Stimulated activated CD4-positive, alpha-beta T cell treated with anti-CD3 and anti-CD28 coated beads, TNF-alpha, amount 100 ng/mL, for 1 hour (primary cell): ENCODE results near the gene P2RX5.
"Not testable (repeated sequence)": the region's sequence is repeated elsewhere in the genome, so short reads cannot be mapped to it uniquely, and the experiment has no call there.

Experiments
- DNase-seq, 3 donors: peaks; one replicate each; pipeline ENCODE4 v3.0.0-alpha.2; 2020; ENCODE audit warnings: low read depth in 3 of 3, low spot score in 1 of 3

Gene P2RX5

DNA sequence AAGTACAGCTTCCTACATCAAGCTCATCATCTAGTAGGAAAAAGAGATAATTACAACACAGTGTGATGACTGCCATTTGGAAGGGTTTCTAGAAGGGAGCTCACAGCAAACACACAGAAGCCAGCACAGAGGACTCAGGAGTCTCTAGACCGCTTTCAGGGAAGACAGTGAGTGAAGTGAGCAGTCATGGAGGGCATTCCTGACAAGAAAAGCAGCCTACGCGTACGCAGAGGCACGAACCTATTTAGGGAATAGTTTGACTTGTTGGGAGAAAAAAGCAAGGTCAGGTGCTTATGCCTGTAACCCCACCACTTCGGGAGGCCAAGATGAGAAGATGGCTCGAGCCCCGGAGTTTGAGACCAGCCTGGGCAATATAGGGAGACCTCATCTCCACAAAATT, 19.3 kb upstream of the P2RX5 start:
- DNase-seq: no peak

DNA sequence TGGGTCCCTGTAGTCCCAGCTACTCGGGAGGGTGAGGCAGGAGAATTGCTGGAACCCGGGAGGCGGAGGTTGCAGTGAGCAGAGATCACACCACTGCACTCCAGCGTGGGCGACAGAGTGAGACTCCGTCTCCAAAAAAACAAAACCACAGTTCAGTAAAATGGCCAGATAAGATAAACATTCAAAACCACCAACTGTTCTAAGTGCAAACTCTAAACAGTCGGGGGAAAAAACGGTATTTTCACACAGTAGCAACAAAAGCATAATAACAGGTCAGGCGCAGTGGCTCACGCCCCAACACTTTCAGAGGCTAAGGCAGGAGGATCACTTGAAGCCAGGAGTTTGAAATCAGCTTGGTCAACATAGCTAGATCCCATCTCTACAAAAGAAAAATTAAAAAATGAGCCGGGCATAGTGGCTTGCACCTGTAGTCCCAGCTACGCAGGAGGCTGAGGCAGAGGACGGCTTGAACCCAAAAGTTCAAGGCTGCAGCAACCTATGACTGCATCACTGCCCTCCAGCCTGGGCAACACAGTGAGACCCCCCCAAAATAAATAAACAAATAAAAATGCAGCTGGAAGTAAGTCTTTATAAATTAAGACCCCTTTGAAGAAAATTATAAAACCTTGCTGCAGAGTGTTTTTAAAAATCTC, 17.0 kb upstream of the P2RX5 start:
- no peak for DNase-seq

DNA sequence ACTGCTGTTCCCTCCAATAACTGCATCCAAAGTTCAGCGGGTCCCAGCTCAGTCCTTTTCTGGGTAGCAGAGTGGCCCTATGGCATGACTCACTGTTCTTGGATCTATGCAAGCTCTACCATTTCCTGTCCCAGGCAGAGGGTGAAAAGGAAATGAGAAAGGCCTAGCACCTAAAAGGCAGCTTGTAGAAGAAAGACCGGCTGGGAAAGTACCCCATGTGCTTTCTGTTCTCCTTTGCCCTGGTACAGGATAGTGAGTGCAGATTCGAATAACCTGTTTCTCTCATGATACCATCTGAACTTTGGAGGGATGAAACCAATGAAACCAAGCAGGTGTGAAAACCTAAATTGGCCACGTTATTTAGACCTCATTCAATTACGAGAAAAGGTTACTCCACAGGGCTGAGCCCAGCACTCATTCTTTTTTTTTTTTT, 15.0 kb upstream of the P2RX5 start:
- DNase-seq: peak; percentile 14 to 55 (median 46)

DNA sequence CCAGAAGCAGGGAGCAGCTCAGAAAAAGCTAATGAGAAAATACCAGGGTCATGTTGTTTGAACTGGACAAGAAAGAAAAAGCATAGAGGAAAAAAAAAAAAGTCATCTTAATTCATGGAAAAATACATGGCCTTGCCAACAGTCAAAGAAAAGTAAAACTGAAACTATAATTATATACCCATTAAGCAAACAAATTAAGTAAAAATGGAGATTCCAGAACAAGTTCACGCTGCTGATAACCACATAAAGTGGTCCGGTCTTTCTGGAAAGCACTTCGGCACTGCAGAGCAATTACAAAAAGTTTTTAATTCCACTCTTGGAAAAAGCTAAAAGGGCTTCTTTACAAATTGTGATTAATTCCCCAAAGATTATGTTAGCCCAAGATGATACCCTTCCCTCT, 12.4 kb upstream of the P2RX5 start:
- no peak for DNase-seq

DNA sequence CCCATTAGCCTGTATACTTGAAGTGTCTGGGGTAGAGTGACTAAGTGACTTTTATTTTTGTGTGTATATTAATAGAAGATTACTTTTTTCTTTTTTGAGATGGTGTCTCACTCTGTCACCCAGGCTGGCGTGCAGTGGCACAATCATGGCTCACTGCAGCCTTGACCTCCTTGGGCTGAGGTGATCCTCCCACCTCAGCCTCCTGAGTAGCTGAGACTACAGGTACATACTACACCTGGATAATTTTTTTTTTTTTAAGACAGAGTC, 9.7 kb upstream of the P2RX5 start:
- DNase-seq: not testable (repeated sequence)

DNA sequence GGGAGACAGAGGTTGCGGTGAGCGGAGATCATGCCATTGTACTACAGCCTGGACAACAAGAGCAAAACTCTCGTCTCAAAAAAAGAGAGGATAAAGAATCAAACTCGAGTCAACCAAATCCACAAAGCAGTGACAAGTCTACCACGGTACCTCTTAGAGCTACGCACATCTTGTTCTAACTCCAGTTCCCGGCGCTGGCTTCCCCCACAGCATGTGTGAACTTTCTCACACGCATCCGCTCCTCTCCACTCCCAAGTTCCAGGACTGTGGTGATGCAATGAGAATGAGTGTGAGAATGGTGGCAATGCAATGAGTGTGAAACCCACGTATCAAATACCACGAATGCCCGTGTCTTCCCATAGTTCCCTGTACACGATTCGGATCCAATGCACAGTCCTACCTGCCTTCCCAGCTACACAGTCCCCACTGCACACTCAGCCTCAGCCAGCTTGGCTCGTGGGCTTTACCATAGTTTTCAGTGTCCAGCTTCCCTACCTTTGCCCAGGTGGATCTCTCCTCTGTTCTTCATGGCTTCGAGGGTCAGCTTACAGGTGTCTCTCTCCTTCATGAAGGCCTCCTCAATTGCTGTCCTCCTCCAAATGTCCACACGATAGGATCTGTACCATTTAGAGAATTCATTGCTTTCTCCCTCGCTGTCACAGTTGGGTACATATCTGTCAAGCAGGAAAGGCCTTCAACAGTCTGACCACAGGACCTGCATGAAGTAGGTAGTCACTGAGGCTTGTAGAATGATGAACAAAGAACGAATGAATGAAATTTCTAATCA, 9.2 kb upstream of the P2RX5 start:
- no peak for DNase-seq

DNA sequence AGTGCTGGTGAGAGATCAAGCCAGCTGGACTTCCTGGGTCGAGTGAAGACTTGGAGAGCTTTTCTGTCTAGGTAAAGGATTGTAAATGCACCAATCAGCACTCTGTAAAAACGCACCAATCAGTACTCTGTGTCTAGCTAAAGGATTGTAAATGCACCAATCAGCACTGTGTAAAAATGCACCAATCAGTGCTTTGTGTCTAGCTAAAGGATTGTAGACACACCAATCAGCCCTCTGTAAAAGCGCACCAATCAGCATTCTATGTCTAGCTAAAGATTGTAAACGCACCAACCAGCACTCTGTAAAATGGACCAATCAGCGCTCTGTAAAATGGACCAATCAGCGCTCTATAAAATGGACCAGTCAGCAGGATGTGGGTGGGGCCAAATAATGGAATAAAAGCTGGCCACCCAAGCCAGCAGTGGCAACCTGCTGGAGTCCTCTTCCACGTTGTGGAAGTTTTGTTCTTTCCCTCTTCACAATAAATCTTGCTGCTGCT, 6.1 kb upstream of the P2RX5 start:
- DNase-seq: not testable (repeated sequence)

DNA sequence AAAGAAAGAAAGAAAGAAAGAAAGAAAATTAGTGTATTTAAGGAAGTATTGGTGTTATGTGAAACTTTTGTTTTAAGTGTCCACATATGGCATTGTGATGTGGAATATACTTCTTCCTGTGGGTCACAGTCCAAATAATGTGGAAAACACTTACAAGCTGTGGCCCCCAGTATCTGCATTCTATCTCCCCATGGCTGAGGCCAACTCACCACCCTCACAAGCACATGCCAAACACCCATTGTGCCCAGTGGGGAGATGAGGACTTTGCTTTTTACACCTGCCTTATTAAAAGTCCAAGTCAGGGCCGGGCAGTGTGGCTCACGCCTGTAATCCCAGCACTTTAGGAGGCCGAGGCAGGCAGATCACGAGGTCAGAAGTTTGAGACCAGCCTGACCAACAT, 4.0 kb upstream of the P2RX5 start:
- no peak for DNase-seq

DNA sequence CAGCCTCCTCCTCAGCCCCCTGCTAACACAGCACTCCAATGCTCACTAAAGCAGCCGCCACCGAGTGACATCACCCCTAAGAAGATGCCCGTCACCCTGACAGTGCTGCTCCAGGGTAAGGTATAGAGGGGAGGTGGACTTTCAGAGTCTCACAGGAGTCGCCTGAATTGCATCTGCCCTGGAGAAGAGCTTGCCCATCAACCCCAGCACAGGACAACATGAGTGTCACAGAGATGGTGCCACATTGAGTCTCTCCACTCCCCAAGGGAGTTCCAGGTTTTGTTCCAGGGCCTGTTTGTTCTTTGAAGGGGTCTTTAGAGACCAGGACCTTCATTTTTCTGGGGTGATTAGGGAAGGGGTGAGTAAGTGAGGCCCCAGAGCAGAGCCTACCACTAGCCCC, 2.2 kb upstream of the P2RX5 start:
- no peak for DNase-seq

DNA sequence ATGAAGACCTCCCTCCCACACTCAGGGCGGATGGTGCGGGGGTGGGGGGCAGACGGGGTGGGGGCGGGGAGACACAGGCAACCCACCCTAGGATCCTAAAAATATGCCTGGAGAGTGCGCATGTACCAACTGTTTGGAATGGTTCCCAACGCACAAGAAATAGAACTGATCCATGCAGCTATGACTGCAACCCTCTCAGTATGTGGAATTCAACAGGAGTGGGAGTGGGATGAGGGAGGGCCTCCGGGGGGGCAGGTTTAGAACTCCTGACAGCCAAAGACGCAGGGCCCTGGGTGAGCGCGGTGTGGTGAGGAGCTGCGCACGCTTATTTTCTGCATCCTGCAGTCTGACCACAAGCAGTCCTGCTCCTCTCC, 1.1 kb upstream of the P2RX5 start:
- DNase-seq: no peak

DNA sequence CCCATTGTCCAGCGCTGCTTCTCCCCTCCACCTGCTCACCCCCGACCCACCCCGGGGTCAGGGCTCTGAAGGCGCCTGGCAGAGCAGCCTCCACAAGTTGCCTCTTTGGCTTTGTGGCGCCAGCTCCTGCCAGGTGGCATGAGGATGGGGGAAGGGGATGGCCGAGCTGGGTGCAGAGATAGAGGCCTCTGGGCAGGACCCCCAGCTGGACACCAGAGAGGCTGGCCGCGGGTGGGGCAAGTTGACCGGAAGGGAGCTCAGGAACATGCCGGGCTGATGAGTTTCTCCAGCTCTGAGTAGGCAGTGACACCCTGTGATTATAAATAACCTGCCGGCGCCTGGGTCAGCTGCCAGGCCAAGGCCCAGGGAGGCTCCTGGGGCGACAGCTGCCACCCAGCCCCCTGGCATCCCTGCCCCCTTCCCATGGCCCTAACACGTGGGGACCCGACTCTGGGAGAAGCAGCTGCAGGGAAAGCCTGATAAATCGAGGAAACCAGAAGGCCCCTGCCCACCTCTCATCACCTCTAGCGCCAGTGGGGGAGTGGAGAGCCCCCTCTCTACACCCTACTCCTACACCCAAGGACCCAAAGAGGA, 729 bp downstream of the P2RX5 start:
- DNase-seq: no peak

DNA sequence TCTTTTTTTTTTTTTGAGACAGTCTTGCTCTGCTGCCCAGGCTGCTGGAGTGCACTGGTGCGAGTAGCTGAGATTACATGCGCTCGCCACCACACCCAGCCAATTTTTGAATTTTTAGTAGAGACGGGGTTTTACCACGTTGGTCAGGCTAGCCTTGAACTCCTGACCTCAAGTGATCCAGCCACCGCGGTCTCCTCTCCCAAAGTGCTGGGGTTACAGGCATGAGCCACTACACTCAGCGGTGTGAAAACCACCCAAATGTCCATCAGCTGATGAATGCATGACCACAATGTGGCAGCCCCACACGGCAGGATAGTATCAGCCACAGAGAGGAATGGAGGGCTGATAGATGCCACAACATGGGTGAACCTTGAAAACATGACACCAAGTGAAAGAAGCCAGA, 2.1 kb downstream of the P2RX5 start:
- no peak for DNase-seq

DNA sequence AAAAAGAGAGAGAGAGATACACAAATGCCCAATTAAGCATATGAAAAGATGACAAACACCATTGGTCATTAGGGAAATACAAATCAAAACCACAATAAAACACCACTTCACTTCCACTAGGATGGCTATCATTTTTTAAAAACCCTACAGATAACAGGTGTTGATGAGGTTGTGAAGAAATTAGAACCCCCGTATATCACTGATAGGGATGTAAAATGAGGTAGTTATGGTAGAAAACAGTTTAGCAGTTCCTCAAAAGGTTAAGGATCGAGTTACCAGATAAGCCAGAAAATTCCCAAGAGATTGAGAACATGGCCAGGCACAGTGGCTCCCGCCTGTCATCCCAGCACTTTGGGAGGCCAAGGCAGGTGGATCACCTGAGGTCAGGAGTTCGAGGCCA, 2.8 kb downstream of the P2RX5 start:
- no peak for DNase-seq

DNA sequence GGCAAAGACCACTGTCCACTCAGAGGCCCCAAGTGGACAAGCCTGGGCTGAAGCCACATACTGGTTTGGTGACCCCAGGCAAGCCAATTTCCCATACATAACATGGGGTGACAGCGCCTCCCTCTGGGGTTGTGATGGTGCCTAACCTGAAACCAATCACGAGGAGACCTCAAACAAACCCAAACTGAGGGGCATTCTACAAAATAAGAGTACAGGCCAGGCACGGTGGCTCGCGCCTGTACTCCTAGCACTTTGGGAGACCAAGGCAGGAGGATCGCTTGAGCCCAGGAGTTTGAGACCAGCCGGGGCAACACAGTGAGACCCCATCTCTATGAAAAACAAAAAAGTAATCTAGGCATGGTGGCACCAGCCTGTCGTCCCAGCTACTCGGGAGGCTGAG, 3.6 kb downstream of the P2RX5 start:
- no peak for DNase-seq

DNA sequence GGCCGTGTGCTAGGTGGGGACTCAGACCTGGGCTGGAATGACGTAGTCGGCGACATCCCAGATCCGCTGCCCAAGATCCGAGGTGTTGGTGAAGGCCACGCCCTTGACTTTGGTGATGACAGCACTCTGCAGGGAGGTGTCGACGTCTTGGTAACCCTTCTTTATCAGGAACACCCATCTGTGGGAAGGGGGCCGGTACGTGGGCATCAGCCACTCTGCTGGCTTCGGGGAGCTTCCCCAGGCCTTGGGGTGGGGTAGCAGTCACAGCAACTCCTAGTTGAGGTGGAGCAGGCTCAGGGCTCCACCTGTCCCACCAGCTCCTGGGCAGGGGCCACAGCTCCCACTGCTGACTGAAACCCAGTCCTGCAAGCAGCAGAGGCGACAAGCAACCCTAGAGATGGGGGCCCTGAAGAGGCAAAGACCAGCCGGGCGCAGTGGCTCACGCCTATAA, 4.3 kb downstream of the P2RX5 start:
- no peak for DNase-seq

DNA sequence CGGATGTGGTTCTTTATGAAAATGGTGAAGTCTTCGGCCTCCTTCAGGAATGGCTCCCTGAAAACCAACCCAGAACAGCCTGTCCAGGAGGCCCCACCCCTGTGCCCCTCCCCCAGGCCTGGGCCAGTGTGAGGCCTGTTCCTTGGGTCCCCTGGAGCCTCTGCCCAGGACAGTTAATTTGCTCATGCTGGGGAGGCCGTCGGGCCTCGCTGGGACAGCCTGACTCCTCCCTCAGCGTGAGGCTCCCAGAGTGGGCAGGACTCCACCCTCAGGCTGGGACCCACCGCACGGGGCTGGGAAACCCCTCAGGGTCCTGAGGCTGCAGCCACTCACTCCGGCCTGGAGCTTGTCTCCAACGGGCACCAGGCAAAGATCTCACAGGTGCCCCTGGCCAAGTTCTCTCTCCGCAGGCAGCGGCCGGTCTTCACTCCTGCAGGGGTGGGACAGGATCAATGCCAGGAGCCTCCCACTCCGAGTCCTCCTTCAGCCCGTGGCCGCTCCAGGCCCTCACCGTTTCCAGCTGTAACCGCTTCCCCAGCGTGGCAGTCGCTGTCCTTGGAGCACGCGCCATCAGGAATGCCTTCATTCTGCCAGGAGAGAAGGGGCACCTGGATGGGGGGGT, 5.8 kb downstream of the P2RX5 start:
- no peak for DNase-seq

DNA sequence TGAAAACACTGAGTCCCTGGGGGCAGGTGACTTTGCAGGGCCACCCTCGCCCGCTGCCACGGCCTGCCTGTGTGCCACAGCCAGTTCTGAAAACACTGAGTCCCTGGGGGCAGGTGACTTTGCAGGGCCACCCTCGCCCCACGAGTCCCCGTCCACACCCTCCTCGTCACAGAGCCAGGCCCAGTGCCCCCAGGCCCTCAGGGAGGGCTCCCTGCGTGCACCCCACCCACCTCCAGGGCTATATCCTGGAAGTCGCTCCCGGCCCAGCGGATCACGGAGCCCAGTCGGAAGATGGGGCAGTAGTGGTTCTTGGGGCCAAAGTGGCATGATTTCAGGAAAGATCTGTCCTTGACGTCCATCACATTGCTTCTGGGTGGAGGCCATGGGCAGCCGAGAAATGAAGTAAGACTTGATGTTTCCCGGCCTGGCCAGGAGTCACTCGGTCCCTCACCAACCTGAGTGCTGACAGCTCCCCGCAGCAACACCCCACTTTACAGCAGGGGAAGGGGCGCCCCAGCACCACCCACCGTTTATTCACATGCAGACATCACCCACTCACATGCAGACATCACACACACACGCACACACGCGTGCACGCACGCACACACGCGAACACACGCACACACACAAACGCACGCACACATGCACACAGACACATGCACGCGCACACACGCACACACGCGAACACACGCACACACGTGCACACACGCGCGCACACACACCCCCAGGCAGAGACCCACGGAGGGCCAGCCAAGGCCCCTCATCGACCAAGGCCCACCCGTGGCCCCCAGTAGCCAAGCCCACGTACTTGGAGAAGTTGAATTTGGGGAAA, 6.5 kb downstream of the P2RX5 start:
- DNase-seq: no peak

DNA sequence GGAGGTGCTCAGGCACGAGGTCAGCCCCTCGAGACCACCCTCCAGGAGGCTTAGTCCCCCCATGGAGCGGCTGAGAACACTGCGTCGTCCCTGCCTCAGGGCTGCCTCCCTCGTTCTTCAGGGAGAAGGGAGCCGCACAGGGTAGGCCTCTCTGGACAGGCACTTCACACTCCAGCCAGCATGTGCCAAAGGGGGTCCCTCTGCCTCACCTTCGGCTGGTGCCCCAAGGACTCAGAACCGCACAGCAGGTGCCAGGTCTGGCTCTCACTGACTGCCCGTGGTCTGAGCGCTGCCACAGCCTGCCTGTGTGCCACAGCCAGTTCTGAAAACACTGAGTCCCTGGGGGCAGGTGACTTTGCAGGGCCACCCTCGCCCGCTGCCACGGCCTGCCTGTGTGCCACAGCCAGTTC, 7.1 kb downstream of the P2RX5 start:
- DNase-seq: no peak

DNA sequence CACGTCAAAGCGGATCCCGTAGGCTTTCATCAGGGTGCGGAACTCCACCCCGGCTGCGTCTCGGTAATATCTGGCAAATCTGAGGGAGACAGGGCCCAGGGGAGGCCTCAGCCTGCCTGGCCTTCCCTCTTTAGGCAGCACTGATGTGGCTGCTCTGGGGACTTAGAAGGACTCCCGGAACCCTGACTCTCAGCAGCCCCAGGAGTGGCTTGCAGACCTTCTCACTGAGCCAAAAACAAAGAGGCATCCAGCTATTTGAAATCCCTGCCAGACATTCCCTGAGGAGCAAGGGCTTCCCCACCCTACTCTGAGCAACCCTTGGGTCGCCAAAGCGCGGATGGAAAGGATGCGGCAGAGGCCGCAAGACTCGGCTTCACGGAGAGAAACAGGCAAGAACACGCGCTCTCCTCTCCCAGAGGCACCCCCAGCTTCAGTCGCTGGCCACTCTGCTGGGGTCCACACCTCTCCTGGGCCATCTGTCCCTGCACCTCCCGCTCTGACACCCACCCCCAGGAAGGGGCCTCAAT, 7.9 kb downstream of the P2RX5 start:
- no peak for DNase-seq

DNA sequence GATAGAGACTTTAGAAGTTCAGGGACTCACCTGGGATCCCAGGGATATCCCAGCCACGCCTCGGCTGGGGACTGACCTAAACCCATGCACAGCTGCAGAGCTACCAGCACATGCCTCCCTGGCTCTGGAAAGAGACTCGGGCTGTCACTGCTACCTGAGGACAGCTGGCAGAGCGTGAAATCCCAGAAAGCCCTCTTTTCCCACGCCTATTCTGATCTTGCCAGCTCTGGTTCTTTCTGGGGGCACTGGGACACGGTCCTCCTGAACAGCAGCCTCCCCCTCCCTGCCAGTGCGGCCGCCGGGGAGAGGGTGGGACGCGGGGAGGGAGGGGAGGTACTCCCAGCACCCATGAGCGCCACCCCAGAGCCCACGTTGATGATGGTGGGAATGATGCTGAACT, 10.8 kb downstream of the P2RX5 start:
- no peak for DNase-seq

DNA sequence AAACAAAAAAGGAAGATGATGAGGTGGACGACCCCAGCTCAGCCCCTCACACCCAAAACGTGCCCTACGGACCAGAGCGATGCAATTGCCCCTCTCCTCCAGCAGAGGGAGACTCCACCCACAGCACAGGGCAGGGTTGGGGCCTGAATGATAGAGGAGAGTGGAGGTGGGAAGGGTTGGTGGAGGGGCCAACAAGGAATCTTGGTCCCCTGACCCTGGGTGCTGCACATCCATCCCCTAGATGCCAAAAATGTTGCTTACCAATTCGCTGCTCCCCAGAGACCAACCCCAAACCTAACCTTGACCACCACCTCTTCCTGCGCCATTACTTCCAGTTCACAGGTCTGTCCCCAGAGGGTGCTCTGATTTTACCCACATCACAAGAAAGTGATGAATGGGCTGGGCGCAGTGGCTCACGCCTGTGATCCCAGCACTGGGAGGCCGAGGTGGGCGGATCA, 12.9 kb downstream of the P2RX5 start:
- DNase-seq: peak; percentile 22 to 38 (median 34)
